ENCODE results near the gene EIF6.

DNA sequence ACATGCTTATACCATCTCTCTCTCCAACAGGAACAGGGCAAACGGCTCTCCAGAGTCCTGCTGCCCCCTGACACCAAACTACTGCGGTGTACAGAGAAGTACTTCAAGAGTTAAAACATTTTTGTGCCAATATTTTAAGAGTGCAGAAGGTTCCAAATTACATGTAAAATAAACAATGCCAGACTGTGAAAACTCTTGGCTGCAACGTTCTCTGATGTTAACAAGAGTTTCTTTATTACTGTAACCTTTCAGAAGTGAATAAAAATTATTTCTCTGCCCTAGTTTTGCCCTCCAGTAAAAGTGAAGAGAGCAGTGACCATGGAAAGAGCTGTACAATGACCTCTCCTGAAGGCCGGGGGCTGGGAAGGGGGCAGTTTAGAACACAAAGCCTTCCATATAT lies 49.0 kb upstream of the EIF6 start:
- TF ChIP-seq, protein P1, sequence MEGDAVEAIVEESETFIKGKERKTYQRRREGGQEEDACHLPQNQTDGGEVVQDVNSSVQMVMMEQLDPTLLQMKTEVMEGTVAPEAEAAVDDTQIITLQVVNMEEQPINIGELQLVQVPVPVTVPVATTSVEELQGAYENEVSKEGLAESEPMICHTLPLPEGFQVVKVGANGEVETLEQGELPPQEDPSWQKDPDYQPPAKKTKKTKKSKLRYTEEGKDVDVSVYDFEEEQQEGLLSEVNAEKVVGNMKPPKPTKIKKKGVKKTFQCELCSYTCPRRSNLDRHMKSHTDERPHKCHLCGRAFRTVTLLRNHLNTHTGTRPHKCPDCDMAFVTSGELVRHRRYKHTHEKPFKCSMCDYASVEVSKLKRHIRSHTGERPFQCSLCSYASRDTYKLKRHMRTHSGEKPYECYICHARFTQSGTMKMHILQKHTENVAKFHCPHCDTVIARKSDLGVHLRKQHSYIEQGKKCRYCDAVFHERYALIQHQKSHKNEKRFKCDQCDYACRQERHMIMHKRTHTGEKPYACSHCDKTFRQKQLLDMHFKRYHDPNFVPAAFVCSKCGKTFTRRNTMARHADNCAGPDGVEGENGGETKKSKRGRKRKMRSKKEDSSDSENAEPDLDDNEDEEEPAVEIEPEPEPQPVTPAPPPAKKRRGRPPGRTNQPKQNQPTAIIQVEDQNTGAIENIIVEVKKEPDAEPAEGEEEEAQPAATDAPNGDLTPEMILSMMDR (IDR thresholded peaks at IDR 0.05): no peak
- TF ChIP-seq POLR2A (IDR thresholded peaks at IDR 0.05) (no peak), POLR2AphosphoS5 (IDR thresholded peaks at IDR 0.05) (no peak)
